ENCODE measurements around the gene RELN. TPM values are rescaled to one million over a fixed set of nuclear protein-coding genes. Genes with fewer than 3 reads are reported as not detected.
A peak's percentile ranks its signal among the peaks of the same experiment; 100 is the strongest.

Gene RELN
- total RNA-seq, 1 donor from 2014 or later, result 0.44 TPM

DNA sequence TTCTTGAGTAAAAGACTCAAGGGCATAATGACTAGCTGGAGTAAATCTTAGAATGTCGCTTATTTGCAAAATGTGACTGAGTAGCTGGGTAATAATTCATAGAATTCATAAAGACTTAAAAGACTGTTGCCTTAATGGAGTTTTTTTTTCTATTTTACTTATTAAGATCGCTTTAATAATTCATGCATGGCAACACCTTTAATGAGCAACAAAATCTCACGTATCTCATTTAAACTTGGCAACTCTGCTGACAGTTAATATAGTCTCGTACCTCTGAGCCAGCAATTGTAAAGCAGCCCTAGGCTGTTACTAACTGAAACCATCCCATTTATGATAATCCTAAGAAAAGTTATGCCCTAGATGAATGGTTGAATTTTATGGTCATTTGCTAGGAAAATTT, 455.7 kb downstream of the RELN start:
- Histone ChIP-seq H3K27me3 (ENCODE audit: low read depth) (no peaks in the 10 kb centered on the region), H3K9me3 (replicated peaks) (no peaks in the 10 kb centered on the region), H3K4me3 (no peak overlapping the region), H3K36me3 (no peaks in the 10 kb centered on the region), H3K4me1 (no peaks in the 10 kb centered on the region), H3K27ac (replicated peaks) (no peak overlapping the region)
- intact Hi-C loops (cut with micrococcal nuclease), result no loop called here
- DNase-seq, result no peak
- TF ChIP-seq, protein P1, sequence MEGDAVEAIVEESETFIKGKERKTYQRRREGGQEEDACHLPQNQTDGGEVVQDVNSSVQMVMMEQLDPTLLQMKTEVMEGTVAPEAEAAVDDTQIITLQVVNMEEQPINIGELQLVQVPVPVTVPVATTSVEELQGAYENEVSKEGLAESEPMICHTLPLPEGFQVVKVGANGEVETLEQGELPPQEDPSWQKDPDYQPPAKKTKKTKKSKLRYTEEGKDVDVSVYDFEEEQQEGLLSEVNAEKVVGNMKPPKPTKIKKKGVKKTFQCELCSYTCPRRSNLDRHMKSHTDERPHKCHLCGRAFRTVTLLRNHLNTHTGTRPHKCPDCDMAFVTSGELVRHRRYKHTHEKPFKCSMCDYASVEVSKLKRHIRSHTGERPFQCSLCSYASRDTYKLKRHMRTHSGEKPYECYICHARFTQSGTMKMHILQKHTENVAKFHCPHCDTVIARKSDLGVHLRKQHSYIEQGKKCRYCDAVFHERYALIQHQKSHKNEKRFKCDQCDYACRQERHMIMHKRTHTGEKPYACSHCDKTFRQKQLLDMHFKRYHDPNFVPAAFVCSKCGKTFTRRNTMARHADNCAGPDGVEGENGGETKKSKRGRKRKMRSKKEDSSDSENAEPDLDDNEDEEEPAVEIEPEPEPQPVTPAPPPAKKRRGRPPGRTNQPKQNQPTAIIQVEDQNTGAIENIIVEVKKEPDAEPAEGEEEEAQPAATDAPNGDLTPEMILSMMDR (IDR thresholded peaks at IDR 0.05; ENCODE audit: borderline replicate concordance), result no peak

DNA sequence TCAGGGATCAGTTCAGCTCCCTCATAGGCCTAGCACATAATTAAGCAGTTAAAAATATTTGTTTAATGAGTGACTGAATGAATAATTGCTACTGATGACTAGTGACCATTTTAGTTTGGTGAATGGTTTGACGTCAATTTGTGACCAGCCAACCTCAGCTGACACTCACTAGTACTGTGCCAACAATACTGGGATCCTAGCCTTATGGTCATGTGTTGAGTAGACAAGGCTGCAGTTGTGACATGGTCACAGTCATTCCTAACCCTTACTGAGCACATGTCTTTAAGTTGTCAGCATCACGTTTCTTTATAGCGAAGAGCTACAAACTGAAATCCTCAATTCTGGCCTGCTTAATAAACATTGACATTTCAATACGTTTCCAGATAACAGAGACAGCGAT, 456.5 kb downstream of the RELN start:
- TF ChIP-seq, protein P1 (IDR thresholded peaks at IDR 0.05; ENCODE audit: borderline replicate concordance), result no peak
- Histone ChIP-seq H3K27me3 (ENCODE audit: low read depth) (no peaks in the 10 kb centered on the region), H3K4me3 (no peak overlapping the region), H3K9me3 (replicated peaks) (no peaks in the 10 kb centered on the region), H3K27ac (replicated peaks) (no peak overlapping the region), H3K4me1 (no peaks in the 10 kb centered on the region), H3K36me3 (no peaks in the 10 kb centered on the region)
- intact Hi-C loops (cut with micrococcal nuclease), result no loop called here
- no peak for DNase-seq

DNA sequence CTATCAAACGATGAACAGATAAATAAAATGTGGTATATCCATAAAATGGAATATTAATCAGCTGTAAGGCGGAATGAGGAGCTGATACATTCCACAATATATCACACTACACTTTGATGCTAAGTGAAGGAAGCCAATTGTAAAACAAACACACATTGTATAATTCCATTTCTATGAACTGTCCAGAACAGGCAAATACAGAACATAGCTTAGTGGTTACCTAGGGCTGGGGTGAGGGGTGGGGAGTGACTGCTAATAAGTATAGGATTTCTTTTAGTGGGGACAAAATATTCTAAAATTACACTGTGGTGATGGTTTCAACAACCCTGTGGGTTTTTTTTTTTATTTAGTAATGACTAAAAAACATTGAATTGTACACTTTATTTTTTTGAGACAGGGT, 461.3 kb downstream of the RELN start:
- Histone ChIP-seq H3K4me1 (no peaks in the 10 kb centered on the region), H3K4me3 (no peak overlapping the region), H3K27ac (replicated peaks) (no peak overlapping the region), H3K27me3 (ENCODE audit: low read depth) (no peaks in the 10 kb centered on the region), H3K36me3 (no peaks in the 10 kb centered on the region), H3K9me3 (replicated peaks) (no peaks in the 10 kb centered on the region)
- TF ChIP-seq, protein P1 (IDR thresholded peaks at IDR 0.05; ENCODE audit: borderline replicate concordance), result no peak
- DNase-seq, result no peak
- intact Hi-C loops (cut with micrococcal nuclease), result no loop called here

DNA sequence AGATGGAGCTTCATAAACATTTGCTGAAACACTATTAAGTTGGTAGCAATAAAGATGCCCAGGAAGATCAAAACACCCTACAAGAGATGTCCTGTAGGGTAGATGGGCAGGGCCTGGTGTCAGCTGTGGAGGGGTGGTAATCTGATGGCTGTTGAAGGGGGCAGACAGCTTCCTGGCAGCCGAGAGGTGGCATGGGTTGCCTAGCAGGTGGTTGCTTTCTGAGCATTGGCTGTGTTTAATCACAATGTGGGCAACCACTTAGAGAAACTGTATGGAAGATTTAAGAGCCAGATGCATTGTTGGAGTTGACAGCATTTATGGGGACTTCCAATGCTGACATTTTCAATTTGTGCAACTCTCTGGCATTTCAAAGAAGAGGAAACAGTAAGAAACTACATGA, 463.5 kb downstream of the RELN start:
- Histone ChIP-seq H3K27me3 (ENCODE audit: low read depth) (no peaks in the 10 kb centered on the region), H3K4me1 (no peaks in the 10 kb centered on the region), H3K36me3 (no peaks in the 10 kb centered on the region), H3K27ac (replicated peaks) (no peak overlapping the region), H3K9me3 (replicated peaks) (no peaks in the 10 kb centered on the region), H3K4me3 (no peak overlapping the region)
- intact Hi-C loops (cut with micrococcal nuclease), result no loop called here
- DNase-seq, result no peak
- TF ChIP-seq, protein P1 (IDR thresholded peaks at IDR 0.05; ENCODE audit: borderline replicate concordance), result no peak

DNA sequence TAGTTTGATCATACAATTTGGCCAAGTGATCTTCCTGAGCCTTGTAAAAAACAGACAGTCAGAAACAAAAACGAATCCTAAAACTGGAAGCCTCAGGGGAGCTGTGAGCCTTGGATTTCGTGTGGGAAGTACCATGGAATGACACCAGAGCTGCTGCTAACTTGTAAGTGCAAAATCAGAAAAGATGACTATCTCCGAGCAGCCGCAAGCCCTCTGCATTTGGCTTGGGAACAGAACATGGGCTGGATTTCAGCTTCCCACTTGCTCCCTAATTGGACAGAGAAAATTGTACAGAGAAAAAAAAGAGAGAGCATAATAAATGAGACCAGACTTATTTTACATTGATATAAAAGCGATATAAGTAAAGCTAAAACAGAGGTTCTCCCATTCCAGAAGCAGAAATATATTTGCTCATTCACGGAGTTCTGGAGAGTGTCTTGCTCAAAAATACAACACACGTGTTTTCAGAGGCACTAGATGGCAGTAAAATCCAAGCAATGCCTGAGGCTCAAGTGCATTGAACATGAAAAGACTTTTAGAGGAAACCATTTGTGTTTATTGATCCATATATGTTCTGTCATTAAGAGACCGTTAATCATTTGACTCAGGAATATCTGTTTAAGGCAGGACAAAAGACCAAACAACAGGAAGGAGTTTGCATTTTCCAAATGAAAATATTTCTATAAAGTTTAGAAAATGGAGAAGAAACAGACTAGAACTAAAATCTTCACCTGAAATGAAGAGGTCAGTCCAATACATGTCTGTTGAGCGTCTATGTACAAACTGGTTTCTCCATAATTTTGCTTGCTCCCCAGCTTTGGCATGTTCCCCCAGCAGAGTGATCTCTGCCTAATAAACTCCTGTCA, 465.2 kb downstream of the RELN start:
- H3K4me1 ChIP-seq, result no peaks in the 10 kb centered on the region
- H3K4me3 ChIP-seq, result no peak overlapping the region
- H3K36me3 ChIP-seq, result no peaks in the 10 kb centered on the region
- intact Hi-C loops (cut with micrococcal nuclease), result no loop called here
- TF ChIP-seq, protein P1 (IDR thresholded peaks at IDR 0.05; ENCODE audit: borderline replicate concordance), result peak; percentile 48
- H3K27me3 ChIP-seq (ENCODE audit: low read depth), result peaks cover 13% of the 10 kb centered on the region
- H3K9me3 ChIP-seq (replicated peaks), result no peaks in the 10 kb centered on the region
- no peak for DNase-seq
- no peak overlapping the region for H3K27ac ChIP-seq (replicated peaks)
